ENCODE data around the gene CARD19. TPM values are rescaled to one million over a fixed set of nuclear protein-coding genes. Genes with fewer than 3 reads are reported as not detected.

Gene CARD19
- total RNA-seq, 1 experiment from 2014 or later, result 139 TPM

DNA sequence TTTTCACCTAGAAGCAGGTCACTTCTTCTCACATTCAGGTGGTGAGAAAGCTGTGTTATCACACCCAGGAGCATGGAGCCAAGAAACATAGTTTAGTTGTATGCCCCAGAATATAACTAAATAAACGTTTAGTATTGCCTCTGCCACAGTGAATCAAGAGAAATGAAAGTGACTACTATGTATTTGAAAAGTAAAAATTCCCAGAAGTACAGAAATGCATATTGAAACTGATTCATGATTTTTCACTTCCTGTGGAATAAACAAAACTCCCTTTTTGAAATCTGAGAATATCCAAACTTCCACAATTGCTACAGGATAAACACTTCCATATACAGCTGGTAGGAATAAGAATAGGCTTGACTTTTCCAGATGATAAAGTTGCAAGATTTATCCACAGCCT lies 53.3 kb downstream of the CARD19 start:
- no peak for DNase-seq (ENCODE audit: low read depth)

DNA sequence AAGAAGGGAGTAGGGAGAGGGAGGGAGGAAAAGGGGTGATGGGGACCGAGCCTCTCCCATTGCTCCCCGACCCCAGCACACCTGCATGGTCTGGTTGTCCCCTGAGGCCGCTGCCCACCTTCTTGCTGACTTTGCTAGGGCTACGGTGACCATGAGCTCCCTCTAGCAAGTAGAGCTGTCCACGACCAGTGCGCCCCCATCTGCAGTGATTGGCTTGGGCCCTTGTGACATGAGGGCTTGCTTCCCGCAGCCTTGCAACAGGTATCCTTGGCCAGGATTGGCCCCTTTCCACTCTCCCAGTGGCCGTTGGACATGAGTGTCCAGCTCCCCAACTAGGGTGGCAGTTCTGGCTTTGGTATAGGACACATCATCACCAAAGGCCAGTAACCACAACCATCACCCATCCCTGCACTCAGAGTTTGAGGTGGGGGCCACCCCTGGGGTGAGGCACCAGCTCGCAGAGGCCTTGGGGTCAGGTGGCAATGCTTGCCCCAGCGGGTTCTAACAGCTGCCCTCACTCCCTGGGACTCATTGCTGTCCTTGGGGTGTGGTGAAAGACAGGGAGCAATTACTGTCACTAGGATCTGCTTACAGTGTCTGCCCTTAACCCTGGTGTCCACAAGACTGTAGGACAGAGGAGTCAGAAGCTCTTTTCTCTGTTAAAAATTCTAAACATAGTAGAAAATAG lies 55.2 kb downstream of the CARD19 start:
- DNase-seq (ENCODE audit: low read depth), result no peak

DNA sequence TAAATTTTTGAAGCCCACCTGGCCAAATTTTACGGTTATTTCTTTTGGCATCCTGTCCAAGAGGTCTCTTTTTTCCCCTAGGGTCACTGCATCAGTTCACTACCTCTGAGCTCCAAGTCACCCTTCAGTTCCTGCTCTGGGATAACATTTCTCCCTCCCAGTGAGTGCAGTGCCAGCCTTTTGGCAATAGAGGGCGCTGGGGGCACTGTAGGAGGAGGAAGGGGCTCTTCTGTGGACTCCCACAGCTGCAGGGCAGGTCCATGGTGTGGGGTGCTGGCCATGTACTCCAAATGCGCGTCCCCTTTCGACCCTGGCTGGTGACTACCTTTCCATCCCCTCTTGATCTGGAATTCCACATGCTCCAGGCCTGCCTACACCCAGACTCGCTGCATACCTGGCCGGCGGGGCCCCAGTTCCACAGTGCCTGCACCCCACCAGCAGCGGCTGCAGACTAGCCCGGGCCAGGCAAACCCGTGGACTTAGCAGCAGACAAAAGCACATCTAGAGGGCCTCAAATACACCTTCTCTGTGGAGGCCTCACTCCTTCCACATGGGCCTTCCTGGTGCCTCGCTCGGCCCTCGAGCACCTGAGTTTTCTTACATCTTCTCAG lies 58.4 kb downstream of the CARD19 start:
- DNase-seq (ENCODE audit: low read depth), result no peak

DNA sequence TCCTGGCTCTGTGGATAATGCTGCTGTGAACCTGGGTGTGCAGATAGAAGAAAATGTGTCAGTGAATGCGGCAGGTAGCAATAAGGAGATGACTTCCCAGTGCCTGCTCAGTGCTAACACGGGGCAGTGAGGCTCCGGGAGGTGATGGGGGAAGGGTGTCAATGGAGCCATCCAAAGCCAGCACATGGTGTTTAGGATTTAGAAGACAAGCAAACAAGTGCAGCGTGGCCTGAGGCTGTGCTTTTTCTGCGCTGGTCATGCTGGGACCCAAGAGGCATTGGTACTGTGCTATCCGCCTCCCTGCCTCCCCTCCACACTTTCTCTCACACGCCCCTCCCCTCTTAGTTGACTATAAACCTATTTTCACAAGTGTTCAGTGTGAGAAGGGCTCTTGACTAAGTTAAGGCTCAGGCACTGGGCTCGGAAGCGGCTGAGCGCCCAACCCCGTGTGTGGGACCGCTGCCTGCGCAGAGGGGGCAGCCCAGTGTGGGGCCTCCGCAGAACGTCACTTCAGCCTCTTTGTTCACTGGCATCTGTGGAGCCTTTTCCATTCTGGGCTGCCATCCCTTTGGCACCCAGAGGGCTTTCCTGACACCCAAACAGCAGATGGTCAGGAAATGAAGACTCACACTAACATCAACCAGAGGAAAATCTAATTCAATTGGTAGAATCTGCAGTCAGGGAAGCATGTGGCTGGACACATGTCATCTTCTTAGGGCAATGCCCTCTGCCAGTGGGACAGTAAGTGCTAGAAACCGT lies 59.9 kb downstream of the CARD19 start:
- no peak for DNase-seq (ENCODE audit: low read depth)

DNA sequence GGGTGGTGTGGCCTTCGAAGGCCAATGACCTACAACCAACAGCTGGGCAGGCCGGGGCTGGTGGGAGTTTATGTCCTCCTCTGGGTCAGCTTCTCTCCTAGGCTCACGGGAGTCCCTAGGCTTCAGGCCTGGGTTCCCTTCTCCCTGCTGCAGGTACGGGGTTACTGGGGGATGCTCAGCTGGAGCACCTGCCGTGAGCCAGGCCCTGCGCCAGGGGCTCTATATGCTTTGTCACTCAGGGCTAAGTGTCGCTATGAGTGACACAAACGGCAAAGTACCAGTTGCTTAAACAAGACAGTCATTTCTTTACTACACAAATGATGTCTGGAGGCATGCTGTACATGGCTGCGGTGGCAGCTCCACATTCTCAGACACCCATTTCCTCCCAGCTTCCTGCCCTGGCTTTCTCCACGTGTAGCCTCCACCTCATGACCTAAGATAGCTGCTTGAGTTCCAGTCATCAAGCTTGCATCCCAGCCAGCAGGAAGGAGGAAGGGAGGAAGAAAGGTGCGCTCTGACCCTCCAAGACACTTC lies 60.5 kb downstream of the CARD19 start:
- DNase-seq (ENCODE audit: low read depth), result no peak

DNA sequence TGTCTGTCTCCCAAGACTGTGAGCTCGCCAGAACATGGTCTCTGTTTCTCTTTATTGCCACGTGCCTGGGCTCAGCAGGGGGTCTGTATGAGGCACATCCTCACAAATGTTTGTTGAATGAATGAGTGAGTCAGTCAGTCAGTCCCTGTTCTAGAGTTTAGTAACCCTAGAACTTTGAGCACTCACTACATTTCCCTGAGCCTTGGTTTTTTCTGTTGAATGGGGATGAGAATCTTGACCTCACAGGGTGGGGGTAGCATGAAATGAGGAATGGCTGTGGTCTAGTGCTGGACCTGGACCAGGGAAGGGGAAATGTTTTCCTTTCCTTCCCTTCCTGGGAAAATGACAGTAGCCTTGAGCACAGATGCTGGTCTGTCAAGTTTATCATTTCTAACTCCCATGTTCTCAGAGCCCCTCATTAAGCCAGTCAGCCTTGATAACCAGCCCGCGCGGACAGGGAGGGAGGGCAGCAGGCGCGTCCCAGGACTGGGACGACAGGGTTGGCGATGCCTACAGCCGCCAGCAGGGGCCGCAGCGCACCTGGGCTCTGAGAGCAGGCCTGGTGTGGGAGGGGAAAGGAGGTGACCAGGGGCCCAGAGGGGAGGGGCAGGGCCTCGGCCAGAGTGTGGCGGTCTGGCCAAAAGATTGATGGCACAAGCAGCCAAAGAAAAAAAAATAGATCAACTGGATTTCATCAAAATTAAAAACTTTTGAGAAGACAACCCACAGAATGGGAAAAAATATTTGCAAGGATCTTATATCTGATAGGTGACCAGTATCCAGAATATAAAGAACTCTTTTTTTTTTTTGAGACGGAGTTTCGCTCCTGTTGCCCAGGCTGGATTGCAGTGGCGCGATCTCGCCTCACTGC lies 63.8 kb downstream of the CARD19 start:
- peak; percentile 79 for DNase-seq (ENCODE audit: low read depth)

DNA sequence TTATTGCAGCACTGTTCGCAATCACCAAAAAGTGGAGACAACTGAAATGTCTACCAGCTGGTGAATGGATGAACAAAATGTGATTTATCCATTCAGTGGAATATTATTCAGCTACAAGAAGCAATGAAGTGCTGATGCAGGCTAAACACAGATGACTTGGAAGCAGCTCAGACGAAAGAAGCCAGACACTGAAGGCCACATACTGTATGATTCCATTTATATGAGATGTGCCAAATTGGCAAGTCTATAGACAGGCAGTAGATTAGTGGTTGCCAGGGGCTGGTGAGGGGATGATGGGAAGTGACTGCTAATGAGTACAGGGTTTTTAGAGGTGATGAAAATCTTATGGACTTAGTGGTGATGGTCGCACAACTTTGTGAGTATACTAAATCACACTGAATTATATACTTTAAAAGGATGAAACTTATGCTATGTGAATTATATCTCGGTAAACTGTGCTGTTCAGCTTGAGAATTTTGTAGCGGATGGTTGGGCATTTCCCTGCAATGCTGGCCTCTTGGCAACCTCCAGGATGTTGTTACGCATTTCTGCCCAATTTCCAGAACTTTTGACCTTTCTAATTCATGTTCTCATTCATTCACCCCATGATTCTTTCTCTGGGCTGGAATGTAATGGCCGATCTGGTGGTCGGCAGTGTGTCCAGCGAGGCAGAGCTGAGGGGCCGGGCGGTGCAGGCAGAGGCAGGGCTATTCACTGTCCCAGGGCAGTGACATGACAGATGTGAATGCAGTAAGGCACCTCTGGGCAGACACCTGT lies 66.0 kb downstream of the CARD19 start:
- DNase-seq (ENCODE audit: low read depth), result no peak

Other genes starting within 250 kb of the CARD19 start
- 4.9 and 5.5 TPM in 2 replicates for gene ZNF484, start 218.2 kb upstream of the CARD19 start, total RNA-seq (2014; rRNA removed; shearing (Covaris generic))
- 0.06 TPM in 1 of 2 replicates, not detected in the other for gene FGD3, start 148.7 kb upstream of the CARD19 start, total RNA-seq (2014; rRNA removed; shearing (Covaris generic))
- gene SUSD3, start 37.5 kb upstream of the CARD19 start, total RNA-seq (2014; rRNA removed; shearing (Covaris generic)), result not detected in 2 replicates
- gene NINJ1, start 38.0 kb downstream of the CARD19 start, total RNA-seq (2014; rRNA removed; shearing (Covaris generic)), result 24.9 and 31.5 TPM in 2 replicates
- not detected in 2 replicates for gene WNK2, start 87.9 kb downstream of the CARD19 start, total RNA-seq (2014; rRNA removed; shearing (Covaris generic))

All from HT1080 (cell line).